ENCODE measurements around the gene C10orf53.

Gene C10orf53

DNA sequence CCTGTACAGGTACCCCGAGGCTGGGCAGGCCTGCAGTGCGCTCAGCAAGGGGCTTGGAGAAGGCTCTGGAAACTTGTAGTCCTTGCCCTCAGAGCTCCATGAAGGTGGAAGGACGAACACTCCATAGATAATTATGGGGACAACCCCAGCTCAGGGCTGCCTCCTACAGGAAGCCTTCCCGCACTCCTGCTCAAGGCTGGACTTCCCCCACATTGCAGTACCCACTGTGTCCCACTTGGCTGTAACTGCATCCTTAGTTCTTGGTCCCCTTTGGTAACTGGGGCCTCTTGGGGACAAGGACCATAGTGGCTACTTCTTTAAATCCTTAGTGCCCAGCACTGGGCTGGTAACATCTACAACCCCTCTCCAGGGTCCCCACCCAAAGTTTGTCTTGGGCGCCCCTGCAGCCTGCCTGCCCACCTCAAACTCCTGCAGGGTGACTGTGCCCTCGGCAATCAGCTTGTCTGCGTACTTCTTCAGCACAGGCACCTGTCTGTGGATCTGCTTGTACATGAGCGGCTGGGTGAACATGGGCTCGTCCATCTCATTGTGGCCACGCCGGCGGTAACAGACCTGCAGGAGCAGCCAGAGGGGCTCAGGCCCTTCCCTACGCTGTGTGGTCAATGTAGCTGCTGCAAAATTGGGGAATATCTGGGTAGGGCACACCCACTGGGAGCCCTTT, 65.6 kb downstream of the C10orf53 start:
- in situ Hi-C loops (cut with MboI; ENCODE audit: low sequenced_read_pairs, unreplicated experiment): no loop called here
- TF ChIP-seq CTCF (IDR thresholded peaks at IDR 0.05; ENCODE audit: borderline replicate concordance, control extremely low read depth, extremely low read depth, insufficient read depth, missing control alignments): no peak
- peak; percentile 26 for DNase-seq (ENCODE audit: low spot score)

DNA sequence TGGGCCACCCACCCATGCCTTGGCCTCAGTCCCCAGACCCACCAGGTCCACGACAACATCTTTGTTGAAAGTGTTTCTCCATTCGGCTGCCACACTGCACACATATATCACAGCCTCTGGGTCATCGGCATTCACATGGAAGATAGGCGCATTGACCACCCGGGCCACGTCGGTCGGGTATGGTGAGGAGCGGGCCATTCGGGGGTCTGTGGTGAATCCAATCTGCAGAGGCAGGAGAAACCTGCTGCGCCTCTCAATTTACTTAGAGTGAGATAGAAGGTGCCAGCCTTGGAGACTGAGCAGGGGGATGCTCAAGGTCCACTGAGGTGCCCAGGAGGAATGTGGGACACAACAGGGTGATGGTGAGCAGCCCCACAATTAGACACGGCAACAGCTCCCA, 66.3 kb downstream of the C10orf53 start:
- in situ Hi-C loops (cut with MboI; ENCODE audit: low sequenced_read_pairs, unreplicated experiment): no loop called here
- no peak for TF ChIP-seq CTCF (IDR thresholded peaks at IDR 0.05; ENCODE audit: borderline replicate concordance, control extremely low read depth, extremely low read depth, insufficient read depth, missing control alignments)
- DNase-seq (ENCODE audit: low spot score): no peak

DNA sequence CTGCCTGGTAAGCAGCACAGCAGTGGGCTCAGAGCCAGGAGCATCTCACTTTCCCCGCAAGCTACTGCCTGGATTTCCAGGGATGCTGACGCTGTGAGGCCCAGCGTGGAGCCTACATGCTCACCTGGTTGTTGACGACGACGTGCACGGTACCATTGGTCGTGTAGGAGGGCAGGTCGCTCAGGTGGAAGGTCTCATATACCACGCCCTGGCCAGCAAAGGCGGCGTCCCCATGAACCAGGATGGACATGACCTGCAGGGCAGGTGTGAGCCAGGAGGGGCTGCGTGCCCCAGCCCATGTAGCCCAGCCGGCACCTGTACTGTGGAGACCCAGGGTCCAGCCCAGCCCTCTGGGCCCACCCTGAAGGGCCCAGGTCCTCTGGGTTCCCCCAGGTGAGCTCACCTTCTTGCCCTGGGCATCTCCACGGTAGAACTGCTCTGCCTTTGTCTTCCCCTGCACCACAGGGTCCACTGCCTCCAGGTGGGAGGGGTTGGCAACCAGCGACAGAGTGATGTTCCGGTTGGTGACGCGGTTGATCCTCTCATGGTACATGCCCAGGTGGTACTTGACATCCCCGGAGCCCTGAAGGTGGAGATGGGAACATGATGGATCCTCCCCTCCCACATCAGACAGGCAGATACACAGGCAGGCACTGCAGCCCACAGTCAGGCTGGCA, 67.3 kb downstream of the C10orf53 start:
- DNase-seq (ENCODE audit: low spot score): no peak
- in situ Hi-C loops (cut with MboI; ENCODE audit: low sequenced_read_pairs, unreplicated experiment): no loop called here
- no peak for TF ChIP-seq CTCF (IDR thresholded peaks at IDR 0.05; ENCODE audit: borderline replicate concordance, control extremely low read depth, extremely low read depth, insufficient read depth, missing control alignments)

All from GM13976 (cell line).